UCSD-AML1 (cell line): ENCODE data around the gene SGCA.
A peak's percentile ranks its signal among the peaks of the same experiment; 100 is the strongest.

ENCODE experiments used
- DNase-seq: peaks from one replicate; lab custom pipeline; 2025; ENCODE audit not compliant: unreplicated experiment; lab: John Stamatoyannopoulos, UW

Gene SGCA

GRCh38 chr17:50149091-50149416 is 16.8 kb upstream of the SGCA start:
- DNase-seq = no peak

DNA sequence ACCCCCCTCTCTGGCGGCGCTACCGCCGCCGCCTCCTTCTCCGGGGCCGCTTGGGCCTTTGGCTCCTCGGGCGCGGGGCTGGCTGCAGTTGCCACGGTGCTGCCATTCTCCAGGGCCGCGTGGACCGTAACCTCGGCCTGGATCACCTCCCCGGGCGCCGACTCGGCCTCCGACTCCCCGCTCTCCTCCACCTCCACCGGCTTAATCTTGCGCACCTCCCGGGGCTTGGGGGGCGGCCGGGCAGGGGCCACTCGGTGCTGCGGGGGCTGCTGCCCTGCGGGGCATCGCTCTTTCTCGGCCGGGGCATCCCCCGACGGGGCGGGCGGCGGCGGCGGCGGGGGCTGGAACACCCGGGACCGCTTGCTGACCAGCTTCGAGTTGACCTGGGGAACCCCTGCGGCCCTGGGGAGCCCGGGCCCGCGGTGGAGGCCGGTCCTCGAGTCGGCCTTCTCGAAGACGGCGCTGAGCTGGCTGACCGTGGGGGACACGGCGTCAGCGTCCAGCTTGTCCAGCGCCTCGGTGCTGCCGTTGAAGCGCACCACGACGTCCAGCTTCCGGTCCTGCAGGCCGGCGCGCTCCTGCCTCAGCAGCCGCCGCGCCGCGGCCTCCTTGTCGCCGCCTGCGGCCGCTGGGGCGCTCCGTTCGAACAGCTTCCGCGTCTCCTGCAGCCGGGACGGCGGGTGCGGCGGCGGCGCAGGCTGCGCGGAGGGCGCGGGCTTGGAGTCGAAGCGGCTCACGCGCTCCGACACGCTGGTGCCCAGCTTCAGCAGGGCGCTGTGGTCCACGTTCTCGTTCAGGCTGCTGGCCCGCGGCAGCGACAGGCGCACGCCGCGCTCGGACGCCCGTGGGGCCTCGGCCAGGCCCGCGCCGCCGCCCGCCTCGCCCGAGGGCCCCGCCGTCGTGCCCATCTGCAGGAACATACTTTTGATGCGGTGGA is 16.1 kb upstream of the SGCA start:
- peak; percentile 37 for DNase-seq

GRCh38 chr17:50150354-50151040 is 15.3 kb upstream of the SGCA start, which contains the start of gene PPP1R9B:
Gene PPP1R9B (minus strand): TSS chr17:50150677. CDS start chr17:50150513, 164 bp downstream.
- DNase-seq = no peak

DNA sequence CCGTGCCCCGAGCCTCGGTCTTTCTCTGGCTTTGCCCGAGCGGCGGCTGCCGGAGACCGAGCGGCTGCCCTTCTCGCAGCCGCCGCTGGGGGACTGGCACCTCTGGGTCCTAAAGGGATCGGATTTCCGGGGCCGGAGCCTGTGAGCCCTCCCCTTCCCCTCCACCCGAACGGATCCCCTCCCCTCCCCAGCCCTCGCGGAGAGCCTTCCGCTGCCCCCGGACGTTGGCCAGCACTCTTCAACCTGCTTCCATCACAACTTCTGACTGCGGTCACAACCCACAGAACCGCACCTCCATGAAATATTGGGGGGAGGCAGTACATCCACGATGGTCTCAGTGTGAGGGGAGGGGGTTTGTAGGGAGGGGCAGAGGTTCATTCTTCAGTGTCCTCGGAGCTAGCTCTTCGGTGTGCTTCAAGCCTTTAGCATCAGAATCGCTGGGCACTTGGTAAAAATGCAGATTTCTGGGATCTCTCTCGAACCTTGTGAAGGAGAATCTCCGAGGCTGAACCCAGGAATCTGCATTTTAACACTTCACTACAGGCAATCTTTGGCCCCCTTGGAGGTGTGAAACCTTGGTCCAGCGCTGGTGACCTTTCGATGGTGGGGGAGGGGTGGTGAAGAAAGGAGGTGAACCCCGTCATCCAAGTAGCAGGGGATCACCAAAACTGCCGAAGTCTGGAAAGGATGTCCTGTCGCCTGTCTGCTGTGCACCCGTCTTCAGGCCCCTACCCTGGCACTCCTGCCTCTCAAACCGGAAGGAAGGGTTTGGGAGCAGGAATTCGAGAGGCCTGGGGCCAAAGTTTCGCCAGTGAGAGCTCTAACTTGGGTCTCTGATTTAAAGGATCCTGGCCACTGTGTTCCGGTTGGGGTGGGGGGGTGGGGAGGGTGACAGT is 14.5 kb upstream of the SGCA start:
- DNase-seq = peak; percentile 95

- peak; percentile 86 for DNase-seq
Measured at GRCh38 chr17:50151937-50152547, 13.8 kb upstream of the SGCA start.

DNA sequence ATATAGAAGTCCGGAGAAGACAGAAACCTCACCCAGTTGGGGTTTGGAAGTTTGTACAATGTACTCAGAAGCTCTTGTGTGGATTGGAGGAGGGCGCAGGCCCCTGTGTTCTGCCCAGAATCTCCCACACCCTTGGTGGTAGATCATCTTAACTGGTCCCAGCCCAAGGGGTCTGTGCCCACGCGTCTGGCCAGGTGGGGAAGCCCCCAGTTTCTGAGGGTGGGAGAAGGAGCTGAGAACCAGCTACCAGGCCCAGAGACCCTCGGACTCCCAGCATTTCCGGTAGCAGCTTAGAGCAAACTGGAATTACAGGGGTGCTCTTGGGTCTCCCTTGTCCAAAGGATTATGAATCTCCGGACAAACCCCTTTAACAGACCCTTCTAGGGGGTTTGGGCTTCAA is 13.1 kb upstream of the SGCA start:
- DNase-seq = no peak

DNA sequence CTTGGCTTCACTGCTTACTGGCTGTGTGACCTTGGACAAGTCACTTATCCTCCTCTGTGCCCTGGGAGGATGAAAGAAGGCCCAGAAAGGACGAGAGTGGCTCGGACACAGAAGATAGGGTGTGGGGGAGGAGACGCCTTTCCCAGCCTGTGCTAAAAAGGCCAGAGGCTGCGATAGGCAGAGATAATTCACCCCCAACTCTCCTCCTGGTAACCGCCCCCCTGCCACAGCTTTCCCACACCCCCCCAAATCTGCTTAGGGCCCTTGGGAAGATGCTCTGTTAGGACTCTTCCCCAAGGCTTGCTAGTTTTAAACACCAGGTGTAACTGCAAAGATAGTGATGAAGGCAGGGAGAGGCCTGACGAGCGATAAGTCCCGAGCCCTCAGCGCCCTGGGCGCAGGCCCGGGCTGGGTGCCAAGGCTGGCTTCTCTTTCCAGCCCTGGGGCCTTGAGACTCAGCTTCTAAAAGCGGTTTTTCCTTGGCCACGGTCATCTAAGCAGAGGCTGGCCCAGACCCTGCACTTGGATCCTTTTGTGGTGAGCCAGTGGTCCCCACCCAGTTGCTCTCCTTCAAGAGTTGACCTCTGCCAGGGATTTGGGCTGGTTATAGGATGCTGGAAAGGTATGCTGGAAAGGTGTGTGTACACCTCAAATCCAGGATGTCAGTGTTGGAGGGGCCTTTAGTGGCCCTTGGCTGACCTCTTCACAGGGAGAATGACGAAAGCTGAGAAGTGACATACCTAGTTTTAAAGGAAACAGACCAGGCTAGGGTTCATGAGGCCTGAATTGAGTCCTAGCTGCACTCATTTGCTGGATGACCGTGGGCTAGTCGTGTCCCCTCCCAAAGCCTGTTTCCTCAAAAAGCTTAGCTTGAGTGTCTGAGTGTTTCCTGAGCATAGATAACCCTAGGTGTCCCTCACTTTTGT is 11.9 kb upstream of the SGCA start:
- no peak for DNase-seq

DNA sequence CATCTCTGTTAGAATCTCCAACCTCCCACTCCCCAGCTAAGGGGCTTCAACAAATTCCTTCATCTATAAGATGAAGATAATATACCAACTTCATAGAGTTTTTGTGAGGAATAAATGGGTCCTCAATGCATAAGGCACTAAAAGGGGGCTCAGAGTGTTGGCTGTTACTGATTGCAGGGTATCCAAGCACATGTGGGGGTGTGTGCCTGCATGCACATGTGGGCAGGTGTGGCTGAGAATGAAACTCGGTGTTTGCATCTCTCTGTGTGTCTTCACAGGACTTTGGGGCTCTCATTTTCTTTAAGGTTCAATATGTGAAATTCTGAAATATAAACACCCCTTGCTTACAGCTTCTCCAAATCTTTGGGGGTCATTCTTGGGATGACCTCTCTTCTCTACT is 11.2 kb upstream of the SGCA start:
- DNase-seq = no peak

DNA sequence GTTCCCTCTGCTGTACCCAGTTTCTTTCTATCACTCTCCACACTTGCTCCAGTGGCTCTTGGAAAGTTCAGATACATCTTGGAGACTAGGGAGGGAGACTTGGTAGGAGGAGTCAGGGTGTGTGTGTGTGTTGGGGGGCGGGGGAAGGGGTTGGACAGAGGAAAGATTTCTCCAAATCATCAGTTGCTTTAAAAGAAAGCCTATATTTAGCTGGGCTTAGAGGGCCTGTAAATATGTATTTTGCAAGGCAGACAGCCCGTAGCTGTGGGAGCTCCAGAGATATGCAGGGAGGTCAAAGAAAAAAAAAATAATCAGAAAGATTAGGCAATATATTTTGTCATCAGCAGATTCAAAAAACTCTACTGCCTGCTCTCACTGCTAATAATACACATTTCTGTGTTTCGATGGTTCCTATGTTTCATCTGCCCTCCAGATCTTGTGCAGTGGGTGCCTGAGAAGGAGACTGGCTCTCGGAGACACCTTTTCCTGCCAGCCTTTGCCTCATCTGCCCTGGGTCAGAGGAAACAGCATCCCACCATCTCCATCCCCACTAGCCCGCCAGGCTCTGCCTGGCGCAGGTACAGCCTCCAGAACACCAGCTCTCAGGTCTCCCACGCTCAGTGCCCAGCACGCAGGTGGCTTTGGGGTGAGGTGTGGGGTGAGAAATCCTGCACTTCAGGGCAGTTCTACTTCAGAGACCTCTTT is 10.5 kb upstream of the SGCA start:
- no peak for DNase-seq

- no peak for DNase-seq
Measured at GRCh38 chr17:50157891-50158290, 7.9 kb upstream of the SGCA start.

DNA sequence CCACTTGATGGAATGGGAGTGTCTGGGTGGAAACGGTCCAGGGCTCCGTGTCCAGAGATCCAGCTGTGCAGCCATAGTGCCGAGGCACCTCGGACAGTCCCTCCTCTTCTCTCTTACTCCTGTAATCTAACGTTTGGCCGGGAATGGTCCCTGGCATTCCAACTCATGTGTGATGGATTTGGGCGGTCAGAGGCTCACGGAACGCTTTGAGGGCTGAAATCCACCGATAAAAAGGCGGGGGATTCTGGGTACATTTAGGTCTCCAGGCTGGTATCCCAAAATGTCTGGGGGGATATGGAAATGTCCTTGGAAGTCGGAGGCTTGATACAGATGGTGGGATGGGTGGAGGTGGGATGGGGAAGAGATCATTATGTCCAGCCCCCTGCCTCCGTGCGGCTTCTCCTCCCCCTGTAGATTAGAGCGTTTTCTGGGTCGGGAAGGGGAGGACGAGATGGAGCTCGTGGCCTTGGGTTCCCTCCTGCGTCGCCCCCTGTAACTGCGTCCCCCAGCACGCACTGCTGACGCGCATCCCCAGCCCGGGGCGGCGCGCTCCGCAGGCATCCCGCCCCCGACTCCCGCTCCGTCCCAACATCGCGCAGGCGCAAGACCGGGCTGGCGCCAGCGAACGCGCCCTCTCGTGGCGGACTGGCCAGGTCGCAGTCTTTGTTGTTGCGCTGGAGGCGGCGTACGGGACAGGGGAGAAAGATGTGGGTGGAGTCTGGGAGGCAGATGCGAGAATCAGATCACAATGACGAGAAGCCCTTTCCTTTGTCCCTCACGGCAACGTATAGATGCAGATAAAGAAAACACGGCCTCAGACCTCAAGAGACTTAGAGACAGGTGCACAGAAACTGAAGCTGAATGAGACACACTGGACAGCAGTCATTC is 4.5 kb upstream of the SGCA start:
- DNase-seq = peak; percentile 93

DNA sequence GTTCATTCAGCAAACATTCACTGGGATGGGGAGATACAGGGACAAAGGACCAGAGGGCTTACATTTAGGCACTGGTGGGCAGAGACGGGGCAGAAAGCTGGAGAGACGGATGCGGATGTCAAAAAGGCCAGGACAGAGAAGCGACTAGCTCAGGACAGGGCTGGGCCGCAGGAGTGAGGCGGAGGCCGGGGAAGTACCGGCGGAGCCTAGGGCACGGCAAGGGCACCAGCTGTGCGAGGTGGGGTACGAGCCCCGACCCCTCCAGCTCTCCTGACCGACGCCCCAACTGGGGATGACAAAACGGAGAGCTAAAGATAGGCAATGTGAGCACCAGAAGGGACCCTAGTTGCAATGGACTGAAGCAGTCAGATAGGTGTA is 3.9 kb upstream of the SGCA start:
- DNase-seq = no peak

GRCh38 chr17:50162466-50163254 is 3.1 kb upstream of the SGCA start:
- DNase-seq = no peak

DNA sequence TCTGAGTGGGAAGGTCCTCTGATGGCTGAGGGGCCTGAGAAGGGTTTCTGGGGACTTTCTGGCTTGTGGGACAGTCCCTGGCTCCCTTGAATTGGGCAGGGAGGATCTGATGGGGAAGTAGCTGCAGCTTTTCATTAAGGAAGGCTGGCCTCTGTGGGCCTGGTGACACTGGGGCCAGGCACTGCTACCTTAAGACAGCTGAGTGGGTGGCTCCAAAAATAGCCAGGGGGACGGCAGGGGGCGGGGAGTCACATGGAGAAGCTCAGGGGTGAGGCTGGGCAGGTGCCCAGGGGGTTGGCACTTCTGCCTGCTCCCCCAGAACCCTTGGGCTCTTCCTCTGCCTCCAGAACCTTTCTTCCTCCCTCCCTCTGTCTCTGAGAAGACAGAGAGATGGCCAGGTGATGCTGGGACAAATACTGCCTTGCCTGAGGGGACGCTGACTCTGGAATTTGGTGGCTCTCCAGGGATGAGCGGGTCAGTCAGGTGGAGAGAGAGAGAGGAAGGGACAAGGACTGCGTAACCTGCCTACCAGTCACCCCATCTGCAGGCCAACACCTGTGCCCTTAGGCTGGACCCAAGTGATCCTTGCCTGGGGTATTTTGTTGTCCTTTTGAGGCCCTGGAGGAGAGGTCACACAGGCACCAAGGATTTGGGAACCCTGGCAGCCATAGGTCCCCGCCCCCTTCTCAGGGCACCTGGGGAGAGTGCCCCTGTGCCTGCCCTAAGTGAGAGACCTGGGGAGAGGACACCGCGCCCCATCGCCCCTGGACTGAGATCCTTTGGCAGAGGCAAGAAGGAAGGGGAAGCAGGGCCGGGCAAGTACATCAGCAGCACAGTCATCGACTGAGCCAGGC is 1.7 kb upstream of the SGCA start:
- peak; percentile 64 for DNase-seq

- DNase-seq = no peak
Measured at GRCh38 chr17:50164697-50164988, 1.2 kb upstream of the SGCA start.

DNA sequence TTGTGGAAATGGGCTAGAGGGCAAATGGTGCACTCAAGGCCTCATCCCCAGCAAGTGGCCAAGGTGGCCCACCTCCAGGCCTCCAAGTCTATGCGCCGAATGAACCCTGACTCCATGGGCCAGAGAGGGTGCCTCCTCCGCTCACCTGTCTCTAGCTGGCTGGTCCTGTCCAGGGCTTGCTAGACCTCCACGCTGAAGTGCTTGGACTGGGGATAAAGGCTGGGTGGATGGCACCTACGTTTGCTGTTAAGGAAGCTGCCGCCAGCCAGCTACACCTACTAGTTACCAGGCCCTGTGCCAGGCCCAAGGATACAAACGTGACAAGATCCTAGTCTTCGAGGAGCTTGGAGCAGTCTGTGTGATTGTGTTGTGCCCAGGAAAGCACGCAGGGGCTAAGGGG is 739 bp upstream of the SGCA start:
- DNase-seq = no peak

DNA sequence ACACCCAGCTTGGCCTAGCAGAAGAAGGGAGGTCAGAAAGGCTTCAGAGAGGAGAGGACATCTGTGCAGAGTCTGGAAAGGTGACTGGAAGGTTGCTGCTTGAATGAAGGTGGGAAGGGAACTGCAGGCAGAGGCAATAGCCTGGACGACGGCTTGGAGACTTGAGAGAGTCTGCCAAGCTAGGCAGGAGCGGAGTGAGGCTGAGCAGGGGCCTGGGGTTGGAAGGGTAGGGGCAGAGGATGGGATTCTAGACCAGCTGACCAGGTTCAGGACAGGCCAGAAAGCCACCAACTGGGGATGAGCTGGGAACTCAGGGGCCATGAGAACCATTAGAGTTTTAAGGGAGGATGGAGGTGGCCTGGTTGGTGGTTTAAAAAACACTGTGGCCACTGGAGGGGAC is 339 bp upstream of the SGCA start:
- no peak for DNase-seq
